GM11168 (cell line): Measurements from ENCODE around the gene HLA-DMB.

Experiments used
- in situ Hi-C: fragments of 300-500 bp; cut with MboI; formaldehyde crosslinking; loops from one replicate; pipeline ENCODE4 v1.12.0; 2022; ENCODE audit warnings: low sequenced_read_pairs; ENCODE audit not compliant: unreplicated experiment

Gene HLA-DMB

GRCh38 chr6:32940656-32941213 lies at the start of gene HLA-DMB:
TSS of gene HLA-DMB (minus strand) at chr6:32941028. CDS start at chr6:32940807, 221 bp downstream.
- in situ Hi-C loops = no loop called here

- in situ Hi-C loops = no loop called here
Observed at GRCh38 chr6:32989368-32989767, 48.5 kb upstream of the HLA-DMB start.

- in situ Hi-C loops = no loop called here
Observed at GRCh38 chr6:32984622-32985389, 44.0 kb upstream of the HLA-DMB start.

- in situ Hi-C loops = no loop called here
Observed at GRCh38 chr6:32983964-32984621, 43.3 kb upstream of the HLA-DMB start.

GRCh38 chr6:32983493-32983848 lies 42.6 kb upstream of the HLA-DMB start:
- in situ Hi-C loops = no loop called here

- in situ Hi-C loops = no loop called here
Observed at GRCh38 chr6:32982702-32983492, 42.1 kb upstream of the HLA-DMB start.

GRCh38 chr6:32982084-32982701 lies 41.4 kb upstream of the HLA-DMB start:
- in situ Hi-C loops = no loop called here

- in situ Hi-C loops = no loop called here
Observed at GRCh38 chr6:32980488-32981038, 39.7 kb upstream of the HLA-DMB start.

GRCh38 chr6:32979720-32980487 lies 39.1 kb upstream of the HLA-DMB start:
- in situ Hi-C loops = loop anchor here (10.0 kb wide), 1 partner anchor 95 kb away; no protein-coding TSS in a partner anchor

GRCh38 chr6:32977953-32978324 lies 37.1 kb upstream of the HLA-DMB start:
- in situ Hi-C loops = loop anchor here (10.0 kb wide), 1 partner anchor 93 kb away; no protein-coding TSS in a partner anchor

GRCh38 chr6:32977272-32977952 lies 36.6 kb upstream of the HLA-DMB start:
- in situ Hi-C loops = loop anchor here (10.0 kb wide), 1 partner anchor 93 kb away; no protein-coding TSS in a partner anchor

- in situ Hi-C loops = loop anchor here (10.0 kb wide), 1 partner anchor 92 kb away; no protein-coding TSS in a partner anchor
Observed at GRCh38 chr6:32976334-32977069, 35.7 kb upstream of the HLA-DMB start.

- in situ Hi-C loops = loop anchor here (10.0 kb wide), 1 partner anchor 91 kb away; no protein-coding TSS in a partner anchor
Observed at GRCh38 chr6:32975886-32976285, 35.1 kb upstream of the HLA-DMB start.

- in situ Hi-C loops = loop anchor here (10.0 kb wide), 1 partner anchor 90 kb away; no protein-coding TSS in a partner anchor
Observed at GRCh38 chr6:32974541-32975308, 33.9 kb upstream of the HLA-DMB start.

GRCh38 chr6:32974016-32974333 lies 33.1 kb upstream of the HLA-DMB start:
- in situ Hi-C loops = loop anchor here (10.0 kb wide), 1 partner anchor 89 kb away; no protein-coding TSS in a partner anchor

- in situ Hi-C loops = loop anchor here (10.0 kb wide), 1 partner anchor 89 kb away; no protein-coding TSS in a partner anchor
Observed at GRCh38 chr6:32973144-32974015, 32.6 kb upstream of the HLA-DMB start.
